H7 (cell line): ENCODE data around the gene LRRC1. TPM values are rescaled to one million over a fixed set of nuclear protein-coding genes. Genes with fewer than 3 reads are reported as not detected.

Source experiments
- DNase-seq: peaks from one replicate; pipeline ENCODE4 v3.0.0; 2012
- H3K27me3 ChIP-seq: 2 replicates; pipeline ENCODE4 v1.6.0; 2011; ENCODE audit warnings: mild to moderate bottlenecking, low read length; ENCODE audit not compliant: control insufficient read depth, insufficient read depth
- H3K36me3 ChIP-seq: replicated peaks from 2 replicates; pipeline ENCODE4 v1.5.1; 2011; ENCODE audit warnings: low read length; ENCODE audit not compliant: control insufficient read depth, insufficient read depth
- H3K4me3 ChIP-seq: 2 replicates; pipeline ENCODE4 v1.5.1; 2011; ENCODE audit warnings: low read depth, mild to moderate bottlenecking, control low read depth, low read length, moderate library complexity; ENCODE audit not compliant: insufficient read depth
- total RNA-seq: library from RNA; depleted of rRNA; stranded (reverse); fragments of >200 nt; shearing (Covaris generic); gene quantifications from 2 replicates; pipeline ENCODE4 v1.2.3, GENCODE V29; 2014

Gene LRRC1
- total RNA-seq, 1 experiment from 2014 or later: 10.1 TPM

DNA sequence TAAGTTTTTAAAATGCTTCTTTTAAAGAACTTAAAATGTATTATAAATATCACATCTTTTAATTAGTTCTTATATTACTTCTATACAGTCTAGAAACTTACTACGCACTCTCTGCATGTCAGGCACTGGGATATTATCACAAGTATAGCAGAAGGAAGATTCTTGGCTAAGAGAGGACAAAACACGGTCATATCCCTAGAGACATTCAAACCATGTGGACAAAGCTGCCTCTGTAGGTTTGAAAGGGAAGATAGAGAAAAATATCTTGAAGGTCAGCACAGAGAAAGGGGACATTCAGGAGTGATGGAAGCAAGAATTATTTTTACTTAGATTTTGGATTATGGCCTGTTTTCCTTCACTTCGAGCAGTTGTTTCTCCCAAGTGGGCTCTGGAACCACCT, 64.1 kb downstream of the LRRC1 start:
- DNase-seq: no peak
- no peaks in the 10 kb centered on the region for H3K27me3 ChIP-seq
- no peaks in the 10 kb centered on the region for H3K36me3 ChIP-seq
- no peak overlapping the region for H3K4me3 ChIP-seq

DNA sequence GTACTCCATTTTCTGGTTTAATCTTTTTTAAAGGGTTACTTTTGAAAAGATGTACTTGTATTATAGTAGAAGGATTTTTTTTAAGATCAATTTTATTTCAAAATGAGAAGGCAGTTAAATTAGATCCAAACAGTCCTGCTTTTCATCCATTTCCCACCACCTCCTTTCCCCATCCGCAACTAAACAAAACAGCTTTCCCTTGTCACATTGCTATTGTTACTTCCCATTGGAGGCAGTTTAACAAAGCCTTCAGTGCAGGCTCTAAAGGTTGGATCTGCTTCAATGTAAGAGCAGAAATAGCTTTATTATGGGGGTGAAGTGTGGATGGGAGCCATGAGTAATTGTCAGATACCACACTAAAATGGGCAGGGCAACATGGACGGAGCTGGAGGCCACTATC, 65.7 kb downstream of the LRRC1 start:
- Histone ChIP-seq H3K36me3 (no peaks in the 10 kb centered on the region), H3K4me3 (no peak overlapping the region), H3K27me3 (no peaks in the 10 kb centered on the region)
- DNase-seq: no peak

GRCh38 chr6:53861518-53861917, 66.7 kb downstream of the LRRC1 start:
- no peaks in the 10 kb centered on the region for H3K27me3 ChIP-seq
- H3K4me3 ChIP-seq: no peak overlapping the region
- H3K36me3 ChIP-seq: no peaks in the 10 kb centered on the region
- DNase-seq: no peak

DNA sequence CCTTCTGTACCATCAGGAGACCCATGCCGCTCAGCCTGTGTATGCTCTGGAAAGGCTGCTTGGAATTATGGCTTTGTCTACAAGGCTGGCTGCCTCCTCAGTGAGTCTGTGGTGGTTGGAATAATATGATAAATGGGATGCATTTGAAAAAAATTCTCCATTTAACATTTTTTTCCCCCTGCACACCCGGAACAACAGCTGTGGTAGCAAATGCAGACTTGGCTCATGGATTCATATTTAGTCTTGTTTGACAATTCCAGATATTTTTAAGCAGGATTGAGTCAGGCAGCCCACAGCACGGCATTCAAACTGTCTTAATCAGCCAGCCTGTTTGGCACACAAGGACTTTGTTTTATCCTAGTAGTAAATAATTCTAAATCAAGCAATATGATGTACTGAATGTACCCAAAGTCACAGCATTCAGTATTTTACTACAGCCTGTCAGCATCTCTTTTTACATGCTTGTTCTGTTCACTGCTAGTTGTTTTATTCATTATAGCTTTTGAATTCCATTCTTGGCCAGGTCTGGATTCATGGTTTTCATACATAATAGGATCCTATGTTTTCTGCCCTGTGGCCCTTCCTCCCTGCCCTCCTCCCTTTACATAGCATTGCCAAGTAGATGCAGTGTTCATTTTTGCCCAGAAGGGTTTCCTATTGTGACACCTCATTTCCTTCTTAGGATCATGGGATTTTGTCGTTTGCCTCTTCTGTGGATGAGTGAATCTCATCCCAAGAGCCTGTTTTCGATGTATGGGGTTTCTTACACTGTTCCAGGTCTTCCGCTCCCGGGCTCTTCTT, 68.1 kb downstream of the LRRC1 start:
- Histone ChIP-seq H3K4me3 (no peak overlapping the region), H3K27me3 (no peaks in the 10 kb centered on the region), H3K36me3 (no peaks in the 10 kb centered on the region)
- DNase-seq: no peak

- no peaks in the 10 kb centered on the region for H3K36me3 ChIP-seq
- DNase-seq: no peak
These were observed 70.0 kb downstream of the LRRC1 start for GRCh38 chr6:53864781-53865180.

GRCh38 chr6:53866226-53866625, 71.4 kb downstream of the LRRC1 start:
- no peaks in the 10 kb centered on the region for H3K36me3 ChIP-seq
- H3K4me3 ChIP-seq: no peak overlapping the region
- DNase-seq: no peak
- H3K27me3 ChIP-seq: no peaks in the 10 kb centered on the region

More at GRCh38 chr6:53864781-53865180, 70.0 kb downstream of the LRRC1 start:
- no peaks in the 10 kb centered on the region for H3K27me3 ChIP-seq
- no peak overlapping the region for H3K4me3 ChIP-seq

GRCh38 chr6:53868626-53869025, 73.8 kb downstream of the LRRC1 start:
- DNase-seq: no peak
- no peaks in the 10 kb centered on the region for H3K27me3 ChIP-seq

GRCh38 chr6:53869964-53870363, 75.2 kb downstream of the LRRC1 start:
- no peak for DNase-seq
- Histone ChIP-seq H3K4me3 (no peak overlapping the region), H3K27me3 (no peaks in the 10 kb centered on the region), H3K36me3 (no peaks in the 10 kb centered on the region)

More at GRCh38 chr6:53868626-53869025, 73.8 kb downstream of the LRRC1 start:
- Histone ChIP-seq H3K36me3 (no peaks in the 10 kb centered on the region), H3K4me3 (no peak overlapping the region)

GRCh38 chr6:53873922-53874321, 79.1 kb downstream of the LRRC1 start:
- no peak overlapping the region for H3K4me3 ChIP-seq
- no peaks in the 10 kb centered on the region for H3K36me3 ChIP-seq
- H3K27me3 ChIP-seq: no peaks in the 10 kb centered on the region
- DNase-seq: no peak

DNA sequence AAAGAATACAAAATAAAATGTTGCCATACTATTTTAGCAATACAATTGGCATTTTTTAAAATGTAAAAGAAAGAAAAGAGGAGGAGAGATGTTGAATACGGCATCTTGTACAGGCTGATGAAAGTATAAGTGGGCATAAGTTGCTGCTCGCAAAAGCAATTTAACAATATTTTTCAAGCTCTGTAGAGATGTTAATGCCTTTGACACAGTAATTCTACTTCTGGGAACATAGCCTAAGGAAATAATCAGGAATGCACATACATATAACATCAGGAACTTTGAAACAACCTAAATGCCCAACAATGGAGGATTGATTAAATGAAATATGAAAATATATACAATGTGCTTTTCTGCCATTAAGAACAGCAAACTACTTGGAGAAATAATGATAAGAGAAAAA, 80.2 kb downstream of the LRRC1 start:
- no peak overlapping the region for H3K4me3 ChIP-seq
- no peak for DNase-seq
- H3K36me3 ChIP-seq: no peaks in the 10 kb centered on the region
- no peaks in the 10 kb centered on the region for H3K27me3 ChIP-seq

DNA sequence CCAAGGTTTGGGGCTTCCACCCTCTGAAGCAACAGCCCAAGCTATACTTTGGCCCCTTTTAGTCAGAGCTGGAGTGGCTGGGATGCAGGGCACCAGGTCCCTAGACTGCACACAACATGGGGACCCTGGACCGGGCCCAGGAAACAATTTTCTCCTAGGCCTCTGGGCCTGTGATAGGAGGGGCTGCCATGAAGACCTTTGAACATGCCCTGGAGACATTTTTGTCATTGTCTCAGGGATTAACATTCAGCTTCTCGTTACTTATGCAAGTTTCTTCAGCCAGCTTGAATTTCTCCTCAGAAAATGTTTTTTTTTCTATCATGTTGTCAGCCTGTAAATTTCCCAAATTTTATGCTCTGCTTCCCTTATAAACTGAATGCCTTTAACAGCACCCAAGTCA, 82.3 kb downstream of the LRRC1 start:
- H3K4me3 ChIP-seq: no peak overlapping the region
- H3K36me3 ChIP-seq: no peaks in the 10 kb centered on the region
- no peaks in the 10 kb centered on the region for H3K27me3 ChIP-seq
- no peak for DNase-seq

- no peak for DNase-seq
- no peaks in the 10 kb centered on the region for H3K36me3 ChIP-seq
- no peaks in the 10 kb centered on the region for H3K27me3 ChIP-seq
These were observed 84.0 kb downstream of the LRRC1 start for GRCh38 chr6:53878808-53879207.

DNA sequence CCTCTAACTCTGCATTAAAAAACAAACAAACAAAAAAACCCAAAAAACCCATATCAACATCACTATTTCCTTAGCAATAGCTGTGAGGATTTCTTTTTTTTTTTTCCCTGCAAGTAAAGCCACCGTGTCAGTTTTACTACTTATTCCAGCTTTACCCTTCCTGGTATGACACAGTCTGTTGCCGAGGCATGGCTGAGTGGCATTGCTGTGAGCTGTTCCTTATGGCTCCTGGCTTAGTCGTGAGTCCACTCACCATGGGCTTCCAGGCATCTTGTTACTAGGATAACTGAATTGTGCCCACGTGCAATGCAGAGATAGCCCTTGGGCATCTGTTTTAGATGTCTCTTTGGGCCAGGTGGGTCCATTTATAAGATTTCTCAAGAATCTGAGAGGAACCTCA, 84.8 kb downstream of the LRRC1 start:
- H3K36me3 ChIP-seq: no peaks in the 10 kb centered on the region
- no peaks in the 10 kb centered on the region for H3K27me3 ChIP-seq
- H3K4me3 ChIP-seq: no peak overlapping the region
- no peak for DNase-seq

More at GRCh38 chr6:53878808-53879207, 84.0 kb downstream of the LRRC1 start:
- no peak overlapping the region for H3K4me3 ChIP-seq

GRCh38 chr6:53887316-53887715, 92.5 kb downstream of the LRRC1 start:
- Histone ChIP-seq H3K36me3 (no peaks in the 10 kb centered on the region), H3K4me3 (no peak overlapping the region), H3K27me3 (no peaks in the 10 kb centered on the region)
- DNase-seq: no peak

DNA sequence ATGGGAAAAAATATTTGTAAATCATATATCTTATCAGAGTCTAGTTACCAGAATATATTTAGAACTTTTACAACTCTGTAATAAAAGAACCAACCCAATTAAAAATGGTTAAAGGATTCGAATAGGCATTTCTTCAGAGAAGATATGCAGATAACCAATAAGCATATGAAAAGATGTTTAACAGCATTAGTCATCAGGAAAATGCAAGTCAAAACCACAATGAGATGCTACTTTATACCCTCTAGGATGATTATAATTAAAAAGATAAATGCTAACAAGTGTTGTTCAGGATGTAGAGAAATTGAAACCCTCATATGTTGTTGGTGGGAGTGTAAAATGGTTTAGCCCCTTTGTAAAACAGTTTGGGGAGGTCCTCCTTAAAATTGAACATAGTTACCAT, 94.1 kb downstream of the LRRC1 start:
- DNase-seq: no peak
- no peak overlapping the region for H3K4me3 ChIP-seq
- H3K36me3 ChIP-seq: no peaks in the 10 kb centered on the region
- H3K27me3 ChIP-seq: no peaks in the 10 kb centered on the region

DNA sequence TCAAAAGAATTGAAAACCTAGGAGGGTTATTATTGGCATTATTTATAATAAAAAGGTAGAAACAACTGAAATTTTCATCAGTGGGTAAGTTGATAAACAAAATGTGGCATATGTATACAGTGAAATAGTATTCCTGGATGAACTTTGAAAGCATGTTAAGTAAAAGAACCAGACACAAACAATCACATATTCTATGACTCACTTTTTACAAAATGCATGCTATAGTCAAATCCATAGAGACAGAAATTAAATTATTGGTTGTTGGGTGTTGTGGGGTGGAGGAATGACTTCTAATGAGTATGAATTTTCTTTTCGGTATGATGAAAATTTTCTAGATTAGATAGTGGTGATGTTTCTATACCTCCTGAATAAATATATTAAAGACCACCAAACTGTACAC, 94.6 kb downstream of the LRRC1 start:
- H3K27me3 ChIP-seq: no peaks in the 10 kb centered on the region
- no peak for DNase-seq
- H3K36me3 ChIP-seq: no peaks in the 10 kb centered on the region
- H3K4me3 ChIP-seq: no peak overlapping the region
